ENCODE data around the gene KCNMA1.

The KCNMA1 gene

GRCh38 chr10:77504196-77504872 is 133.3 kb downstream of the KCNMA1 start:
- DNase-seq = no peak

DNA sequence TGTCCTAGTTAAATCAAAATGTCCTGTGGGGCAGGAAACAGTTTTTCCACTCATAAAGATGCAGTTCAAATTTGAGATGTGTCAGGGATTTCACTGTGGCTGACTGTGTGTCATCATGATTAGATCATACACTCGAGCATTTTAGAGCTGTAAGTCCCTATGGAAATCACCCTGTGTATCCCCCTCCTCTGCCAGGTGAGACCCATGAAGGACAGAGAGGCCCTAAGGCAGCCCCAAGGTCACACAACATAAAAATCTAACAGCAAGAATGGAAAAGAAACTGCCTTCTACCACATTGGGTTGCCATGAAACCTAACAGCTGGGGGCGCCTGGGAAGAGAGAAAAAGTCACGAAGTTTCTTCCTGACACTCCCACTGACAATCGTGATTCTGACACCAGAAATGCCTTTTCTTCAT is 135.8 kb downstream of the KCNMA1 start:
- no peak for DNase-seq

DNA sequence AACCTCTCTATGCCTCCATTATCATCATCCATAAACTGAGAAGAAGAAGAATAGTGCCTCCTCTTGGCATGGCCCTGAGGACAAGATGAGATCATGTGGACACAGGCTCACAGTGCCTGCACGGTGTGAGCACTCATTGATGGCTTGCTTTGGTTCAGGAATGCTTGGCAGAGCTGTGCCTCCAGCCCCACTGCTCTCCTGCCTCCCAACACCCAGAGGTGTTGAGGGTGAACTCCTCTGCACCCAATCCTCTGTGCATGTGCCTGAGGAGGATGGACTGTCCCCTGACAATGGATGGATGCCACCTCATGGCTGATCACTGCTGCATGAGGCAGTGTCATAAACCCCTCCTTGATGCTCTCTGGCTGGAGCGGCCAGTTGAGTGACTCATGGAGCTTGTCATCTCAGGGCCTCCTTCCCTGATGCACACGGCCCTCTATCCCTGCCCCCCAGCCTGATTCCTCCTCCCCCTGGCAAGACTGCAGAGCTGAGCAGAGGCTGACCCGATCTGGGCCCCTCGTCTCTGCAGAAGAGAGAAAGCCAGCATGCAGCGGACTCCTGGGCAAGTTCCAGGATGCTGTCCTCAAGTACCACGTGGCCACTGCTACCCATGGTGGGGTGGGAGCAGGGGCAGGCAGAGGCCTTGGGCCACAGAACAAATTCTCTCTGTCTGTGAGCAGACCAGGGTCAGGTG is 136.3 kb downstream of the KCNMA1 start:
- no peak for DNase-seq

DNA sequence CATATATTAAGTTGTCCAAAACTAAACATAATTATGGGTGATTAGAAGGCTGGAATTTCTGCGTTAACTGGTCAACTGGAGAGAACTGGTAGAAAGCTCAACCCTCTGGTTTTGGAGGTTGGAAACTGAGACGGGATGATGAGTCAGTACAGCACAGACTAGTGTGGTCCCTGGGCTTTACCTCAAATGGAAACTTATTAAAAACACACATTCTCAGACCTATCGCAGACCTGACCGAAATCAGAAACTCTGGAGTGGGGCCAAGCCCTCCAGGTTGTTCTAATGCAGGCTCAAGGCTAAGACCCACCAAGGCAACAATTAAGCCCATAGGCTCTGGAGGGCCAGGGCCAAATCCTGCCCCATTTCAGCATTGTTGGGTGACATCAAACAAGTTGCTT is 136.9 kb downstream of the KCNMA1 start:
- DNase-seq = no peak

GRCh38 chr10:77498829-77499228 is 138.8 kb downstream of the KCNMA1 start:
- DNase-seq = no peak

DNA sequence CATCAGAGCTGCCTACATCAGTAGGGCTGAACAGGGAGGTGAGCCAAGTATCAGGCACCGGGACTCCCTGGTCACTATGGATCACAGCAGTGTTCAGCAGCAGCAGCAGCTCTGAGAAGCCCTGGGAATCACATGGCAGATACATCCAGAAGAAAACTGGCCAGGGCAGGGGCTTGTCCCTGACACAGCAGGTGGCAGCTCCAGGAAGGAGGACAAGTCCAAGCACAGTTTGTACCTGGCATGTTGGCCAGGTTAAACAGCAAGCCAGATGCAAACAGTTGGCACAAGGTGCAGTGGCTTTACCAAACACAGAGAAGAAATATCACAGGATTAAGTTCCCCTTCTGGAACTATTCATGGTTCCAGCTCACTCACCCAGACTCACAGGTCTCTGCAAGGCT is 139.4 kb downstream of the KCNMA1 start:
- DNase-seq = no peak

GRCh38 chr10:77497748-77498147 is 139.9 kb downstream of the KCNMA1 start:
- no peak for DNase-seq

DNA sequence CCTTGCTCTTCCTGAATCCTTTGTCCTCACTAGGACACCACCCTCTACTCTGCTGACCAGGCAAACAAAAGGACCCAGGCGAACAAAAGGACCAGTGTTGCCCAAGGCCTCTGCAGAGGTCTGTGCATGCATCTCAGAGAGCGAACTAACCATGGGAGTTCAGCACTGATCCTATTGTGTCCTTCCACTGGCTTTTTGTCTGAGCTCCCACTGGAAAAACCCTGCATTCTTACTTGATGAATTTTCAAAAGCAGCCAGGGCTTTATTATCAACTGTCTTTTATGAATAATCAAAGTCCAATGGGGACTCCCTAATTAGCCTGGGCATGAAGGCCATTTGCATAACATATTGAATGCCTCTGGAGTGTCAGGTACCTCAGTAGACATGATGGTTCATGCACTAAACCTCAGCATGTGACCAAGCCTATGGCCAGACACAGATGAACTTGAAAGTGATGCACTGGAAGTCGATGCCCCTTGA is 140.6 kb downstream of the KCNMA1 start:
- DNase-seq = no peak

GRCh38 chr10:77494756-77495541 is 142.7 kb downstream of the KCNMA1 start:
- DNase-seq = no peak

GRCh38 chr10:77494327-77494726 is 143.3 kb downstream of the KCNMA1 start:
- DNase-seq = no peak

DNA sequence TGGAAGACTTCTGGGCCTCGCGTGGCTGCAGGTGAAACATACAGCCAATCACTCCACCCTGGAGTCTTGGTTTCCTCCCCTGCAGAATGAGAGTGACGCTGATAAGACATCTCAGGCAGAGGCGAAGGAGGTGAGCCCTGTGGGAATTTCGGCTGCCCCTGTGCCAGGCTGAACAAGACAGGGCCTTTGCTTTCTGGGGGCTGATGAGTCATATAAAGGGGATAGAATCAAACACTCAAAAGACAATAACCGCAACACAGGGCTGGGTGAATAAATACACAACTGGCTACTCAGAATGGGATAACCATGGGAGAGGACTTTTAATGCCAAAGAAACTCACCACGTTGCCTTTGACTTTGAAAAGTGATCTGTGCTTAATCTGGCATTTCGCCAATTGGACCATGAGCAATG is 143.8 kb downstream of the KCNMA1 start:
- no peak for DNase-seq

GRCh38 chr10:77493239-77493806 is 144.3 kb downstream of the KCNMA1 start:
- no peak for DNase-seq

DNA sequence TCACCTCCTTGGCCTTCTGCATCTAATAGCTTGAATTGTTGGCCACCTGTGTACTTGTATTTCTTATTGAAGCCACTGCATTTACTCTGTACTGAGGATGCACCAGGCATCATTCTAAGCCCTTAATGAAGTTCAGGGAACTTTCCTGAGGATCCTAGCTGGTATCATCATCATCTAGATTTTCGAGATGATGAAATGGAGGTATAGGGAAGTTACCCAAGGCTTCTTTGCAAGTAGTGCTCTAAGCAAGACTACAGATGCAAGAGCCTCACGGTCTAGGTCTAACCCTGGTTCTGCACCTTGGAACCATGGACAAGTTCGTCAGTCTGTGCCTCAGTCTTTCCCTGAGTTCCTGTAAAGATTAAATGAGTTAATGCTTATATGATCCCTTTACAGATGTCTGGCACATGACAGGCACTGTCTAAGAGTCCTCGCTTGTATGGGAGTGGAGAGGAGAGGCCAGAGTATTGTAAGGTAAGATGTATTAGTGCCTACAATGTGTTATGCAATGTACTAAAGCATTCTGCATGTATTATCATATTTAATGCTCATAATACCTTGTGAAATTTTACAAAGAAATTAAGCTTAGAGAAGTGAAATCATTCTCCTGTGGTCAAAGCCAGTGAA is 145.1 kb downstream of the KCNMA1 start:
- no peak for DNase-seq

DNA sequence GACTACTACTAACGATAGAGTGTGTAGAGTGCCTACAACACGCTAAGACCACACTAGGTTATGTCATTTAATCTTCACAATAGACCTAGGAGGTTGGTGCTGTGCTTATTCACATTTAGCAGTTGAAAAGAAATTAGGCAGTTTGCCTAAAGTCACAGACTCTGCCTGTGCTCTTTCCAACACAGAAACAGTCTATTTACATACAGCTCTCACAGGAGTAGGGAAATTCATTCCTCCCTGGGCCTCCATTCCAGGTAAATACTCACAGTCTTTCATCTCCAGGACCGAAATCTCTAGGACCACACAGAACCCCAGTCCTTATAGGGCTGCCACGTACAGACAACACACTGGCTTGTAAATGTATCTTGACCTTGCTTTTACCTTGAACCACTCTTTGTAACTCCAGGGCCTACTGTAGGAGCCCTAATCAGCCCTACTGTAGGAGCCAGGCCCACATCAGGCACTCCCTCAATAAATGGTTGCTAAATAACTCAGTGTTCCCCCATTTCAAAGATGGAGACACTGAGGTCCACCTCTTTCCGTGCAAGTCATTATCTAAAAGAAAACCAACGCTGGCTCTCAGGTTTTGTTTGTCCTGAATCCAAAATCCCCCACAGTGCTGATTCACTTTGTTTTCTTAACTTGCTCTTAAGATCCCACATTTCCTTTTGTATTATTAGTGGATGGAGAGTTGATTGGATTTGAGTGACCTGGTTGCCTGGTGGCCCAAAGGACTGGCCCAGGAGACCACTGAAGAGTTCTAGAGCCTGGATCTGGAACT is 146.9 kb downstream of the KCNMA1 start:
- DNase-seq = no peak

GRCh38 chr10:77486517-77486916 is 151.1 kb downstream of the KCNMA1 start:
- no peak for DNase-seq

DNA sequence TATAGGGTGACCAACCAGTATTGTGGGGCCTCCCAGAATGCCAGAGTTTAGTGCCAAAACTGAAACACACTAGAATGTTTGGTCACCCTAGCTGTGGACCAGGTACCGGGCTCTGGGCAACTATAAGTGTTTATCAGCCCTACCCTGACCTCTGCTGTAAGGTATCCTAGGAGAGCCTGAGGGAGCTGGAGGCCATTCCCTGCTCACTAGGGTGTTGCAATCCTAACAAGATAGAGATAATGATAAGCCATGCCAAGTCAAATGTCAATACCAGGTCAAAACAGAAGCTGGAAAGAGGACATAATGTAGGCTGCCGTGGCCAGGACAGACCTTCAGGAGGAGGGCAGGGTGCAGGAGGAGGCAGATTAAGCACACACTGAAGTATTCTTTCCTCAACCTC is 151.8 kb downstream of the KCNMA1 start:
- DNase-seq = no peak

DNA sequence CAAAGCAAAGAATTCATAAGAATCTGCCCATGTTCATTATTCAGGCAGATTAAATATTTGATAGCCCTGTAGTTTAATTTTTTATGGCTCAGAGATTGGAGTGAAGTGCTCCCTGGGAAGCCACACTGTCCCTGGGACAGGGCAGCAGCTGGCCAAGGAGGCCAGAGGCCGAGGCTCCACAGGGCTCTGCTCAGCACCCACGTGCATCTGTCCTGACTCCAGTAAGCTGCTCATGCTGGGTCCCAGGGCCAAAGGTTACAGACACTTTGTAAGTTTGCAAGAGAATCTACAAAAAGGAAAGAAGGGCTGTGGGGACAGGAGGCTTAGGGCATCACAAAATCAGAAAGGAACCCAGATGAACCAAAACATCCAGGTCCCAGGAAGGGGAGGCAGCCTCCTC is 155.5 kb downstream of the KCNMA1 start:
- DNase-seq = no peak

DNA sequence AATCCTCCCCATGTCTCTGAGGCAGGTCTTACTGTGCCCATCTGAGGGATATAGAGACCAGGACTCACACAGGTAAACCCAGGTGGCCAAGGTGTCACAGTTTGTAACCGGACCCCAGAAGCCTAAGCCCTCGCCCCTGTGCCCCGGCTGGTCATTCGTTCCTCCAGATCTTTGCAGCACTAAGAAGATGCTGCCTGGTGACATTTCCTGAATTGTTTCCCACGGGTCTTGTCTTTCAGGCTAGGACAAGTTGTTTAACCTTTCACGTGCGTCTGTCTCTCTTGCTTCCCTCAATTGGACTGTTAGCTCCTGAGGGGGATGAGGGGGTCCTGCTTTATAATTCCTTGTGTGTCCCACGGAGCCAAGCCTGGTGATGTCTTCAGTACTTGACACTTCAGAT is 158.0 kb downstream of the KCNMA1 start:
- no peak for DNase-seq

DNA sequence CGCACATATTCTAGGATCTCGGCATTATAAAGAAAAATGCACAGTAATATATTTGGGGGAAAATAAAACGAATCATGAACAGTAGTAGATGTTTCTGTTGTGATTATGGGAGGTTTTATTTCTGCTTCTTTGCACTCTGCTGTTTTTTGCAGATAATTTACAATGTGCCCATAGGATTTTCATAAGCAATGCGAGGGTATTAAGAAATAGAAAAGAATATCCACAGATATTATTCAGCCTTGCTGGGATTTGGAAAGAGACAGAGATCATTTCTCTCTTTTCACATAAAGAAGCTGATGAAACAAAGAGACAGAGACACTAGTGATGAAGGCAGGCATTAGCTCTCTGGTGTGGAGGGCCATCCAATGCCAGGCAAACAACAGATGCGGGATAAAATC is 158.6 kb downstream of the KCNMA1 start:
- DNase-seq = no peak

DNA sequence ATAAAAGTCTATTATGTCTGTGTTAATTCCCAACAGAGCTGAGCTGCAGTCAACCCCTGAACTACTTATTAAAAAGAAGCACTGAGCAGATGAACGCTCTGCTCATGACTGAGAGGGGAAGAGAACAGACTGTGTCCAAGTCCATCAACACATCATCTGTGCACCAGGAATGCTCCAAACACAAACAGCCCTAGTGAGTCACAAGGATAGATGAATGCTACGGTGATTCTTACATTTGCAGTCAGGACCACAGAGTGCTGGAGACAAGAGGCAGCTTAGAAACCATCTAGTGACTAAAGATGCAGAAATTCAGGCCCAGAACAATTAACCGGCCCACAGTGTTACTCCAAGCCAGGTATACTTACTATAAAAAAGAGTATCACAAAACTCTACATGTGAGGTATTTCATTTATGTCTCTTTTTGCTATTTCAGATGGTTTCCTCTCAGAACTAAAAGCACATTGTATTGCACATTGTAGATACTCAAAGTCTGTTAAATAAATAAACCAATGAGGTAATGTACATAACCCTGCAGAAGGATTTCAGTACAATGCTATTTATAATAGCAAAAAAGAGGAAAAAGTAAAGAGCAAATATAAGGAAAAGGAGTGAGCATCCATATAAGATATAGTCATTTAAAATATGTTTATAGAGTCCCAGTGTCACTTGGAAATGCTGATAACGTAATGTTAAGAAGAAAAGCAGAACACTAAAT is 159.2 kb downstream of the KCNMA1 start:
- no peak for DNase-seq

GRCh38 chr10:77475522-77475921 is 162.1 kb downstream of the KCNMA1 start:
- DNase-seq = no peak

GRCh38 chr10:77474939-77475338 is 162.7 kb downstream of the KCNMA1 start:
- no peak for DNase-seq
